CD4-positive, alpha-beta T cell (primary cell): ENCODE measurements around the gene LDAH. TPM values are rescaled to one million over a fixed set of nuclear protein-coding genes. Genes with fewer than 3 reads are reported as not detected.

Experiments used
- ATAC-seq: fragments of 200-7000 bp; cut with Tn5 transposase; one replicate; pipeline ENCODE4 v1.10.0; 2022; ENCODE audit warnings: mild to moderate bottlenecking; ENCODE audit not compliant: poor library complexity
- CTCF ChIA-PET: fragments of 350-600 bp; sonication (Branson Sonifier 250); formaldehyde crosslinking; loops from one replicate; lab custom pipeline; 2021; ENCODE audit warnings: antibody characterized with exemption, inconsistent platforms; lab: Charles Lee
- POLR2A ChIA-PET: fragments of 350-600 bp; sonication (Branson Sonifier 250); formaldehyde crosslinking; loops from one replicate; lab custom pipeline; 2021; ENCODE audit warnings: antibody characterized with exemption, inconsistent platforms; lab: Charles Lee
- DNase-seq, 14 experiments: peaks; one replicate each; pipeline ENCODE4 v3.0.0-alpha.2; 2013 to 2020; ENCODE audit warnings: mixed read lengths in 2 of 14
- H3K27ac ChIP-seq, 2 donors: one replicate each; pipeline versions ENCODE4 v1.5.1 to v1.7.0; 2013; ENCODE audit warnings: low read length in 2 of 2, low read depth in 1 of 2, mild to moderate bottlenecking in 1 of 2
- H3K27me3 ChIP-seq, 2 experiments: 1 replicate in 1 of 2; 2 replicates in 1 of 2; pipeline versions ENCODE4 v1.6.1 to v1.7.0; 2013; ENCODE audit warnings: low read length in 2 of 2, control low read depth in 1 of 2, mild to moderate bottlenecking in 1 of 2, moderate library complexity in 1 of 2; ENCODE audit not compliant: insufficient read depth in 2 of 2, control insufficient read depth in 1 of 2
- H3K36me3 ChIP-seq: one replicate; pipeline ENCODE4 v1.6.1; 2013; ENCODE audit warnings: low read length, control low read depth; ENCODE audit not compliant: insufficient read depth
- H3K4me1 ChIP-seq: one replicate; pipeline ENCODE4 v1.6.1; 2013; ENCODE audit warnings: low read length, control low read depth; ENCODE audit not compliant: insufficient read depth
- H3K4me3 ChIP-seq: one replicate; pipeline ENCODE4 v1.5.1; 2013; ENCODE audit warnings: mild to moderate bottlenecking, low read length, moderate library complexity
- H3K9me3 ChIP-seq, 2 experiments: 1 replicate in 1 of 2; 2 replicates in 1 of 2; pipeline versions ENCODE4 v1.6.1 to v1.7.0; 2013; ENCODE audit warnings: low read length in 2 of 2, mild to moderate bottlenecking in 2 of 2, control low read depth in 1 of 2, moderate library complexity in 1 of 2; ENCODE audit not compliant: control insufficient read depth in 1 of 2, insufficient read depth in 1 of 2
- H3K27ac Mint-ChIP-seq: one replicate; pipeline ENCODE4 v1.8.0; 2020; ENCODE audit warnings: mixed read lengths
- H3K27me3 Mint-ChIP-seq: one replicate; pipeline ENCODE4 v1.8.0; 2021; ENCODE audit warnings: mixed read lengths
- H3K36me3 Mint-ChIP-seq: one replicate; pipeline ENCODE4 v1.8.0; 2021; ENCODE audit warnings: low read depth, mixed read lengths
- H3K4me1 Mint-ChIP-seq: one replicate; pipeline ENCODE4 v1.8.0; 2021; ENCODE audit warnings: low read depth, mixed read lengths
- H3K4me3 Mint-ChIP-seq: one replicate; pipeline ENCODE4 v1.8.0; 2020; ENCODE audit warnings: mild to moderate bottlenecking, mixed read lengths
- H3K9me3 Mint-ChIP-seq: one replicate; pipeline ENCODE4 v1.8.0; 2020; ENCODE audit warnings: mixed read lengths
- CTCF ChIP-seq: fragments of 200-600 bp; IDR thresholded peaks from one replicate; pipeline ENCODE4 v1.8.0; 2022; ENCODE audit warnings: antibody characterized with exemption, mild to moderate bottlenecking
- intact Hi-C, 2 experiments: fragments of 100-400 bp; cut with DNase I in 1 of 2; cut with micrococcal nuclease in 1 of 2; formaldehyde crosslinking; loops; one replicate each; pipeline versions ENCODE4 v1.15.1 to v1.9.0; 2023 to 2025; cut with DNase I, micrococcal nuclease
- total RNA-seq, 174 experiments: library from RNA in 2 of 174; stranded (reverse) in 2 of 174; gene quantifications; one replicate each; pipeline ENCODE4 v1.2.3 and lab custom pipeline; 2021 to 2026

Gene LDAH
- total RNA-seq, 2 experiments from 2014 or later: 6.5 to 7.2 TPM

GRCh38 chr2:20673686-20674308 is 149.1 kb downstream of the LDAH start:
- H3K36me3 Mint-ChIP-seq: no peaks in the 10 kb centered on the region
- H3K4me1 Mint-ChIP-seq: peaks cover 10% of the 10 kb centered on the region
- ATAC-seq (no peak), DNase-seq (no peak)
- intact Hi-C loops: no loop called here
- no peaks in the 10 kb centered on the region for H3K36me3 ChIP-seq
- no peak overlapping the region for H3K27ac ChIP-seq
- peaks cover 18% of the 10 kb centered on the region for H3K4me1 ChIP-seq
- H3K9me3 ChIP-seq: peaks cover 0 to 19% of the 10 kb centered on the region in 2 experiments
- no peak overlapping the region for H3K4me3 ChIP-seq
- no peak overlapping the region for H3K27ac Mint-ChIP-seq
- TF ChIP-seq CTCF: no peak
- peaks cover 45% of the 10 kb centered on the region for H3K27me3 Mint-ChIP-seq
- ChIA-PET CTCF (no interaction called here), POLR2A (no interaction called here)
- peaks cover 28 to 43% of the 10 kb centered on the region in 2 experiments for H3K27me3 ChIP-seq
- H3K9me3 Mint-ChIP-seq: no peaks in the 10 kb centered on the region
- H3K4me3 Mint-ChIP-seq: no peak overlapping the region

GRCh38 chr2:20672201-20672951 is 150.5 kb downstream of the LDAH start:
- POLR2A ChIA-PET: no interaction called here
- CTCF ChIA-PET: no interaction called here
- H3K4me3 Mint-ChIP-seq: no peak overlapping the region
- intact Hi-C loops: no loop called here
- no peak overlapping the region for H3K27ac Mint-ChIP-seq
- H3K4me1 Mint-ChIP-seq: peaks cover 17% of the 10 kb centered on the region
- H3K9me3 Mint-ChIP-seq: no peaks in the 10 kb centered on the region
- H3K4me1 ChIP-seq: peaks cover 24% of the 10 kb centered on the region
- H3K36me3 ChIP-seq: no peaks in the 10 kb centered on the region
- peaks cover 0 to 24% of the 10 kb centered on the region in 2 experiments for H3K9me3 ChIP-seq
- no peak for TF ChIP-seq CTCF
- no peak overlapping the region for H3K27ac ChIP-seq
- ATAC-seq (no peak), DNase-seq (no peak)
- H3K27me3 ChIP-seq: peaks cover 42 to 57% of the 10 kb centered on the region in 2 experiments
- no peaks in the 10 kb centered on the region for H3K36me3 Mint-ChIP-seq
- H3K4me3 ChIP-seq: no peak overlapping the region
- H3K27me3 Mint-ChIP-seq: peaks cover 57% of the 10 kb centered on the region

- Mint-ChIP-seq H3K4me1 (peaks cover 17% of the 10 kb centered on the region), H3K27me3 (peaks cover 57% of the 10 kb centered on the region), H3K27ac (no peak overlapping the region), H3K4me3 (no peak overlapping the region), H3K36me3 (no peaks in the 10 kb centered on the region), H3K9me3 (no peaks in the 10 kb centered on the region)
- Histone ChIP-seq H3K4me1 (peaks cover 26% of the 10 kb centered on the region), H3K27me3 (peaks cover 44 to 58% of the 10 kb centered on the region in 2 experiments), H3K4me3 (no peak overlapping the region), H3K36me3 (no peaks in the 10 kb centered on the region), H3K9me3 (peaks cover 0 to 24% of the 10 kb centered on the region in 2 experiments), H3K27ac (no peak overlapping the region)
- ChIA-PET CTCF (no interaction called here), POLR2A (no interaction called here)
- TF ChIP-seq CTCF: no peak
- DNase-seq (no peak), ATAC-seq (no peak)
- intact Hi-C loops: no loop called here
Observed at GRCh38 chr2:20671736-20672080, 151.2 kb downstream of the LDAH start.
